NCI-H345 treated with DMSO at 0.1 percent for 48 hours (cell line): ENCODE results near the gene FARSA.
A peak's percentile ranks its signal among the peaks of the same experiment; 100 is the strongest.
"Not testable (repeated sequence)": the region's sequence is repeated elsewhere in the genome, so short reads cannot be mapped to it uniquely, and the experiment has no call there.

Source experiments
- DNase-seq: peaks from one replicate; lab custom pipeline; 2025; ENCODE audit not compliant: unreplicated experiment; lab: John Stamatoyannopoulos, UW

FARSA gene

GRCh38 chr19:12937927-12938778, 4.6 kb upstream of the FARSA start, which contains the start of gene CALR:
TSS of gene CALR (plus strand) at chr19:12938609. CDS start at chr19:12938680, 71 bp downstream.
- DNase-seq = peak; percentile 68

GRCh38 chr19:12937093-12937926, 3.8 kb upstream of the FARSA start:
- no peak for DNase-seq

GRCh38 chr19:12936582-12936981, 3.1 kb upstream of the FARSA start:
- no peak for DNase-seq

- no peak for DNase-seq
Measured at GRCh38 chr19:12935071-12935470, 1.6 kb upstream of the FARSA start.

- DNase-seq = no peak
Measured at GRCh38 chr19:12932392-12933286, 872 bp downstream of the FARSA start.

GRCh38 chr19:12930002-12930645, 3.4 kb downstream of the FARSA start:
- DNase-seq = no peak

- DNase-seq = no peak
Measured at GRCh38 chr19:12924621-12925310, 8.7 kb downstream of the FARSA start.

- DNase-seq = no peak
Measured at GRCh38 chr19:12922959-12923358, 10.6 kb downstream of the FARSA start.

- DNase-seq = no peak
Measured at GRCh38 chr19:12921047-12921446, 12.5 kb downstream of the FARSA start.

GRCh38 chr19:12918253-12918652, 15.3 kb downstream of the FARSA start:
- no peak for DNase-seq

- DNase-seq = not testable (repeated sequence)
Measured at GRCh38 chr19:12915860-12916259, 17.7 kb downstream of the FARSA start.

- no peak for DNase-seq
Measured at GRCh38 chr19:12913851-12914690, 19.4 kb downstream of the FARSA start.

- DNase-seq = peak; percentile 70
Measured at GRCh38 chr19:12913011-12913561, 20.4 kb downstream of the FARSA start.

- DNase-seq = peak; percentile 80
Measured at GRCh38 chr19:12912571-12912970, 20.9 kb downstream of the FARSA start.

- no peak for DNase-seq
Measured at GRCh38 chr19:12907166-12907565, 26.3 kb downstream of the FARSA start.

GRCh38 chr19:12899891-12900518, 33.5 kb downstream of the FARSA start:
- DNase-seq = no peak

GRCh38 chr19:12896460-12896859, 37.1 kb downstream of the FARSA start:
- DNase-seq = no peak

GRCh38 chr19:12893582-12893981, 39.9 kb downstream of the FARSA start:
- DNase-seq = no peak
